CD8-positive, alpha-beta memory T cell (primary cell): ENCODE measurements around the gene ST8SIA2. TPM values are rescaled to one million over a fixed set of nuclear protein-coding genes. Genes with fewer than 3 reads are reported as not detected.

ENCODE experiments used
- CTCF ChIA-PET: fragments of 350-600 bp; sonication (Branson Sonifier 250); formaldehyde crosslinking; loops from one replicate; lab custom pipeline; 2021; ENCODE audit warnings: antibody characterized with exemption; lab: Charles Lee
- POLR2A ChIA-PET: fragments of 350-600 bp; sonication (Branson Sonifier 250); formaldehyde crosslinking; loops from one replicate; lab custom pipeline; 2021; ENCODE audit warnings: antibody characterized with exemption; lab: Charles Lee
- DNase-seq, 5 donors: peaks; one replicate each; pipeline versions ENCODE4 v3.0.0 to v3.0.0-alpha.2; 2020 to 2022; ENCODE audit warnings: mixed read lengths in 1 of 5
- H3K27ac ChIP-seq: one replicate; pipeline ENCODE4 v1.7.0; 2013; ENCODE audit warnings: low read depth, mild to moderate bottlenecking, low read length, moderate library complexity
- H3K27me3 ChIP-seq: 2 replicates; pipeline ENCODE4 v1.7.0; 2013; ENCODE audit warnings: low read length, mild to moderate bottlenecking; ENCODE audit not compliant: insufficient read depth, poor library complexity, severe bottlenecking
- H3K36me3 ChIP-seq: 2 replicates; pipeline ENCODE4 v1.7.0; 2013; ENCODE audit warnings: mild to moderate bottlenecking, low read length, moderate library complexity; ENCODE audit not compliant: insufficient read depth
- H3K4me1 ChIP-seq: 2 replicates; pipeline ENCODE4 v1.7.0; 2013; ENCODE audit warnings: mild to moderate bottlenecking, low read length, moderate library complexity; ENCODE audit not compliant: insufficient read depth
- H3K4me3 ChIP-seq: 2 replicates; pipeline ENCODE4 v1.7.0; 2013; ENCODE audit warnings: mild to moderate bottlenecking, low read length
- H3K9me3 ChIP-seq: 2 replicates; pipeline ENCODE4 v1.7.0; 2013; ENCODE audit warnings: mild to moderate bottlenecking, low read length
- H3K27ac Mint-ChIP-seq, 8 donors: one replicate each; pipeline ENCODE4 v1.8.0; 2020 to 2021; ENCODE audit warnings: mixed read lengths in 8 of 8, mild to moderate bottlenecking in 6 of 8, inconsistent platforms in 3 of 8, moderate library complexity in 3 of 8
- H3K27me3 Mint-ChIP-seq, 2 donors: one replicate each; pipeline ENCODE4 v1.8.0; 2020 to 2021; ENCODE audit warnings: mixed read lengths in 2 of 2, mild to moderate bottlenecking in 1 of 2, moderate library complexity in 1 of 2
- H3K36me3 Mint-ChIP-seq, 3 donors: one replicate each; pipeline ENCODE4 v1.8.0; 2020 to 2021; ENCODE audit warnings: mixed read lengths in 3 of 3, inconsistent platforms in 1 of 3, mild to moderate bottlenecking in 1 of 3
- H3K4me1 Mint-ChIP-seq, 3 donors: one replicate each; pipeline ENCODE4 v1.8.0; 2020 to 2021; ENCODE audit warnings: mixed read lengths in 3 of 3, inconsistent platforms in 1 of 3, mild to moderate bottlenecking in 1 of 3
- H3K4me3 Mint-ChIP-seq, 7 donors: one replicate each; pipeline ENCODE4 v1.8.0; 2020 to 2021; ENCODE audit warnings: mixed read lengths in 7 of 7, mild to moderate bottlenecking in 6 of 7, moderate library complexity in 4 of 7, inconsistent platforms in 2 of 7
- H3K9me3 Mint-ChIP-seq, 5 donors: one replicate each; pipeline ENCODE4 v1.8.0; 2020 to 2022; ENCODE audit warnings: mixed read lengths in 5 of 5, mild to moderate bottlenecking in 3 of 5, moderate library complexity in 2 of 5, inconsistent platforms in 1 of 5
- polyA plus RNA-seq: library from polyadenylated mRNA; unstranded; fragments of 300-500 nt; fragmentation: Illumina TruSeq; gene quantifications from one replicate; pipeline ENCODE4 v1.2.3, GENCODE V29; 2021
- total RNA-seq, 2 experiments: library from RNA; stranded (reverse); gene quantifications; one replicate each; pipeline ENCODE4 v1.2.3, GENCODE V29; 2021

Gene ST8SIA2
- total and polyA plus RNA-seq, 3 experiments from 2014 or later, result not detected

GRCh38 chr15:92411256-92411655, 17.6 kb downstream of the ST8SIA2 start:
- POLR2A ChIA-PET, result no interaction called here
- Histone ChIP-seq H3K9me3 (no peaks in the 10 kb centered on the region), H3K4me3 (no peak overlapping the region), H3K27ac (no peak overlapping the region), H3K36me3 (no peaks in the 10 kb centered on the region), H3K27me3 (no peaks in the 10 kb centered on the region), H3K4me1 (no peaks in the 10 kb centered on the region)
- peaks cover 13 to 34% of the 10 kb centered on the region in 2 donors for H3K27me3 Mint-ChIP-seq
- H3K27ac Mint-ChIP-seq, result peak overlapping the region in 1 of 8 donors; percentile 12
- no peak for DNase-seq
- no peaks in the 10 kb centered on the region for H3K4me1 Mint-ChIP-seq
- H3K4me3 Mint-ChIP-seq, result no peak overlapping the region
- CTCF ChIA-PET, result no interaction called here
- H3K9me3 Mint-ChIP-seq, result peaks cover 0 to 3% (median 0%) of the 10 kb centered on the region in 5 donors
- no peaks in the 10 kb centered on the region for H3K36me3 Mint-ChIP-seq

GRCh38 chr15:92413510-92413909, 19.8 kb downstream of the ST8SIA2 start:
- ChIA-PET POLR2A (no interaction called here), CTCF (no interaction called here)
- Histone ChIP-seq H3K9me3 (no peaks in the 10 kb centered on the region), H3K27ac (no peak overlapping the region), H3K27me3 (no peaks in the 10 kb centered on the region), H3K4me3 (no peak overlapping the region), H3K36me3 (no peaks in the 10 kb centered on the region), H3K4me1 (no peaks in the 10 kb centered on the region)
- peaks cover 0 to 3% (median 0%) of the 10 kb centered on the region in 5 donors for H3K9me3 Mint-ChIP-seq
- peaks cover 16 to 39% of the 10 kb centered on the region in 2 donors for H3K27me3 Mint-ChIP-seq
- no peak for DNase-seq
- H3K4me1 Mint-ChIP-seq, result no peaks in the 10 kb centered on the region
- no peak overlapping the region for H3K27ac Mint-ChIP-seq
- H3K4me3 Mint-ChIP-seq, result no peak overlapping the region
- no peaks in the 10 kb centered on the region for H3K36me3 Mint-ChIP-seq

DNA sequence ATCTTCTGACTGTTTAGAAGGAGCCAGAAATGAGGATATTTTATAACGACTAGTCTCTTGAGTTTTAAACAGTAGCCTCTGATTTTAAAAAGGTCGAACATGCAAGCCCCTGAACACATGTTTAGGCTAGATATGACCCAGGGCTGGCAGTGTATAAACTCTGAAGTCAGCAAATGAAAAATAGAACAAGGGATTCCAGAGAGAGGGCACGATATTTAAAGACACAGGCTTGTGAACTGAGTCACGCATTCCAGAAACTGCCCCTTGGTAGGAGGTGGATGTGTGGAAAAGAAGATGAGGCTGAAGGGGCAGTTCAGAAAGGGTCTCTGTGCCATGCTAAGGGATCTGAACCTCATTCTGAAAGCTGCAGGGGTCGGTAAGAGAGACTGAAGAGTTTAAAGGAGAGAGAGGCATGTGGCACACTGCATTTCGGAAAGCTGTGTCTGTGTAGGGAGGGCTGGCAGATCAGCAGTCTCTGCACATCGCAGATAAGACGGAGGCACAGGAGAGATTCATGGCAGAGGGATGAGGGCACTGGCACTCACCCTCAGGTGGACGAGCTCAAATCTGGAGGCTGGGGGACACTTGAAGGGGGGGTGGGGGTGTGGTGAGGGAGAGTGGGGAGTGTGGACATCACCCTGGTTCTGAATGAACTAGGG, 22.1 kb downstream of the ST8SIA2 start:
- Mint-ChIP-seq H3K4me1 (no peaks in the 10 kb centered on the region), H3K9me3 (peaks cover 0 to 3% (median 0%) of the 10 kb centered on the region in 5 donors), H3K27ac (no peak overlapping the region), H3K36me3 (no peaks in the 10 kb centered on the region), H3K27me3 (peaks cover 13 to 27% of the 10 kb centered on the region in 2 donors), H3K4me3 (no peak overlapping the region)
- CTCF ChIA-PET, result no interaction called here
- H3K4me3 ChIP-seq, result no peak overlapping the region
- no peak for DNase-seq
- H3K9me3 ChIP-seq, result no peaks in the 10 kb centered on the region
- no peaks in the 10 kb centered on the region for H3K4me1 ChIP-seq
- H3K27me3 ChIP-seq, result no peaks in the 10 kb centered on the region
- H3K27ac ChIP-seq, result no peak overlapping the region
- H3K36me3 ChIP-seq, result no peaks in the 10 kb centered on the region
- POLR2A ChIA-PET, result no interaction called here

DNA sequence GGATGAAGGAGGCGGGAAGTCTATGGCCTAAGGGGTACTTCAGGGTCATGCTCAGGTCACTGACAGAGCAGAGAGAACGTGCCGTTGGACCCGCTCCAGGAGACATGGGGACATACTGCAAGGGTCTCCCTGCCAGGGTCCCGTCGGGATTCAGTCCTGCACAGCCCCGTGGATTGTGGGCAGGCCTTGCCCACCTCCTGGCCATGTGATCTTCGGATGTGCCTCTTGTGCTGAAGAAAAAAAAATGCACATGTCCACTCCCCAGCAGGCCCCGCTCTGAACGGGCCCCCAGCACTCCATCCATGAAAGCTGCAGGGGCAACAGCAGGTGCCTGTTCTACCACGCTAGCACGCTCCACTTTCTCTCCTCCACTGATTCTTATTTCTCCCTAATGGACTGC, 22.9 kb downstream of the ST8SIA2 start:
- DNase-seq, result no peak
- no peak overlapping the region for H3K27ac Mint-ChIP-seq
- peaks cover 0 to 3% (median 0%) of the 10 kb centered on the region in 5 donors for H3K9me3 Mint-ChIP-seq
- H3K4me1 ChIP-seq, result no peaks in the 10 kb centered on the region
- CTCF ChIA-PET, result no interaction called here
- no peaks in the 10 kb centered on the region for H3K27me3 ChIP-seq
- no peak overlapping the region for H3K4me3 ChIP-seq
- no peak overlapping the region for H3K4me3 Mint-ChIP-seq
- no peaks in the 10 kb centered on the region for H3K4me1 Mint-ChIP-seq
- H3K9me3 ChIP-seq, result no peaks in the 10 kb centered on the region
- peaks cover 6 to 26% of the 10 kb centered on the region in 2 donors for H3K27me3 Mint-ChIP-seq
- no peaks in the 10 kb centered on the region for H3K36me3 ChIP-seq
- no peaks in the 10 kb centered on the region for H3K36me3 Mint-ChIP-seq
- POLR2A ChIA-PET, result no interaction called here
- H3K27ac ChIP-seq, result no peak overlapping the region

DNA sequence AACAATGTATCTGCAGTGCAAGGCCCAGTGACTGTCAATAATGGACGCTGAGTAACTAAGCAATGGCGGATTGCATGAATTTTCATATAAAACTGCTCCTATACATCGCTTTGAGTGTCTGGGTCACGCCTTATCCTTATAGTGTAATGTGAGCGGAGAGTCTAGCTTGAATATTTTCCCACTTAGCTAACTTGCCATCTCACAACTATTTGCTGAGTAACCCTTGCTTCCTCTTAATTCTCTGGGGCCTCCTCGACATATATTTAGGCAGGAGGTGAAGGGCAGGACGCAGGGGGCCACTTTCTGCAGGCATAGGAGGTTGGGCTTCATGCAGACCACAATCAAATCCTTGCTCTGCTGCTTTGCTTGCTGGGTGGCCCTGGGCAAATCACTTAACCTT, 24.0 kb downstream of the ST8SIA2 start:
- peaks cover 6 to 26% of the 10 kb centered on the region in 2 donors for H3K27me3 Mint-ChIP-seq
- H3K27ac ChIP-seq, result no peak overlapping the region
- H3K4me1 Mint-ChIP-seq, result no peaks in the 10 kb centered on the region
- no peak overlapping the region for H3K27ac Mint-ChIP-seq
- no peaks in the 10 kb centered on the region for H3K9me3 ChIP-seq
- peaks cover 0 to 3% (median 0%) of the 10 kb centered on the region in 5 donors for H3K9me3 Mint-ChIP-seq
- H3K4me1 ChIP-seq, result no peaks in the 10 kb centered on the region
- no peaks in the 10 kb centered on the region for H3K27me3 ChIP-seq
- H3K36me3 Mint-ChIP-seq, result no peaks in the 10 kb centered on the region
- no peaks in the 10 kb centered on the region for H3K36me3 ChIP-seq
- no peak overlapping the region for H3K4me3 ChIP-seq
- H3K4me3 Mint-ChIP-seq, result no peak overlapping the region
- ChIA-PET POLR2A (no interaction called here), CTCF (no interaction called here)
- DNase-seq, result no peak

GRCh38 chr15:92418864-92419263, 25.2 kb downstream of the ST8SIA2 start:
- no peaks in the 10 kb centered on the region for H3K36me3 Mint-ChIP-seq
- ChIA-PET POLR2A (no interaction called here), CTCF (no interaction called here)
- no peak for DNase-seq
- Histone ChIP-seq H3K9me3 (no peaks in the 10 kb centered on the region), H3K27ac (no peak overlapping the region), H3K4me3 (no peak overlapping the region), H3K4me1 (no peaks in the 10 kb centered on the region), H3K36me3 (no peaks in the 10 kb centered on the region), H3K27me3 (no peaks in the 10 kb centered on the region)
- H3K27ac Mint-ChIP-seq, result no peak overlapping the region
- peaks cover 0 to 4% (median 0%) of the 10 kb centered on the region in 5 donors for H3K9me3 Mint-ChIP-seq
- H3K4me1 Mint-ChIP-seq, result no peaks in the 10 kb centered on the region
- H3K27me3 Mint-ChIP-seq, result peaks cover 11 to 28% of the 10 kb centered on the region in 2 donors
- no peak overlapping the region for H3K4me3 Mint-ChIP-seq

GRCh38 chr15:92421976-92422375, 28.3 kb downstream of the ST8SIA2 start:
- POLR2A ChIA-PET, result no interaction called here
- Mint-ChIP-seq H3K36me3 (no peaks in the 10 kb centered on the region), H3K4me3 (no peak overlapping the region), H3K4me1 (no peaks in the 10 kb centered on the region), H3K27ac (no peak overlapping the region), H3K27me3 (peaks cover 15 to 28% of the 10 kb centered on the region in 2 donors), H3K9me3 (peaks cover 0 to 4% (median 0%) of the 10 kb centered on the region in 5 donors)
- H3K36me3 ChIP-seq, result no peaks in the 10 kb centered on the region
- H3K27ac ChIP-seq, result no peak overlapping the region
- DNase-seq, result no peak
- no peaks in the 10 kb centered on the region for H3K27me3 ChIP-seq
- H3K4me1 ChIP-seq, result no peaks in the 10 kb centered on the region
- no peak overlapping the region for H3K4me3 ChIP-seq
- CTCF ChIA-PET, result no interaction called here
- no peaks in the 10 kb centered on the region for H3K9me3 ChIP-seq

DNA sequence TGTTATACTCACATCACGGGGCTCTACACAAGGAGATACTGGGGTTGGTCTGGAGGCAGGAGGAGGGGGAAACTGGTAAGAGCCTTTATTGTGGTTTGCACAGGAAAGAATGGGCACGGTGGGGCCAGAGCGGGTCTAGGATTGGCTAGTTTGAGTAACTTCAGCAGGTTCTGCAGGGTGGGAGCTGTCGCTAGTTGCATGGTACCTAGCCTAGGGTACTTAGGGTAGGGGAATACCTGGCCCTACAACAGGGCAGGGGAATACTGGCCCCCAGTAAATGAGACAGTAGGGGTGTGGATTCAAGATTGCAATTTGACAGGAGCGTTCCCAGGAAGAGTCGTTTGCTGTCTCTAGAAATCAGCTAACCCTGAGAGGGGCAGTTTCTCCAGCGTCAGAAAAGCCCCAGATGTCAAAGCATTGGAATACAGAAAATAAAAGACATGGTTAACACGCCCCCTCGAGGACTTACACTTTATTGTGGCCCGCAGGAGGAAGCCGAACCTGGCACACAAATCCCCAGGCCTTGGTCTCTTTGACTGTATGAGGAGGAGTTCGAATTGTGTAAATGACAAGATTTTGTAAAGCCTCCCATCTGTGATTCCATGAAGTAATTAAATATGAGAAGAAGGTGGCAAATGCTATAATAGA, 32.0 kb downstream of the ST8SIA2 start:
- Mint-ChIP-seq H3K4me3 (no peak overlapping the region), H3K27me3 (peaks cover 20 to 24% of the 10 kb centered on the region in 2 donors), H3K9me3 (peaks cover 0 to 4% (median 0%) of the 10 kb centered on the region in 5 donors), H3K27ac (no peak overlapping the region), H3K4me1 (no peaks in the 10 kb centered on the region), H3K36me3 (no peaks in the 10 kb centered on the region)
- H3K4me3 ChIP-seq, result no peak overlapping the region
- no peaks in the 10 kb centered on the region for H3K27me3 ChIP-seq
- DNase-seq, result no peak
- ChIA-PET CTCF (no interaction called here), POLR2A (no interaction called here)
- H3K9me3 ChIP-seq, result no peaks in the 10 kb centered on the region
- H3K36me3 ChIP-seq, result no peaks in the 10 kb centered on the region
- H3K4me1 ChIP-seq, result no peaks in the 10 kb centered on the region
- no peak overlapping the region for H3K27ac ChIP-seq
